Mucosa of rectum (tissue), 2 donors: ENCODE measurements around the gene NCAPH2.
"Not testable (repeated sequence)": the region's sequence is repeated elsewhere in the genome, so short reads cannot be mapped to it uniquely, and the experiment has no call there.

Source experiments
- H3K27ac ChIP-seq, 2 donors: one replicate each; pipeline ENCODE4 v1.7.0; 2013; ENCODE audit warnings: inconsistent platforms in 2 of 2, low read depth in 2 of 2, low read length in 2 of 2
- H3K27me3 ChIP-seq, 2 donors: one replicate each; pipeline ENCODE4 v1.7.0; 2013; ENCODE audit warnings: low read length in 2 of 2; ENCODE audit not compliant: control insufficient read depth in 2 of 2, insufficient read depth in 2 of 2
- H3K36me3 ChIP-seq, 2 donors: one replicate each; pipeline ENCODE4 v1.7.0; 2013; ENCODE audit warnings: low read length in 2 of 2; ENCODE audit not compliant: control insufficient read depth in 2 of 2, insufficient read depth in 2 of 2
- H3K4me1 ChIP-seq, 2 donors: one replicate each; pipeline ENCODE4 v1.7.0; 2013; ENCODE audit warnings: low read length in 2 of 2, mild to moderate bottlenecking in 1 of 2; ENCODE audit not compliant: control insufficient read depth in 2 of 2, insufficient read depth in 2 of 2
- H3K4me3 ChIP-seq, 2 donors: one replicate each; pipeline ENCODE4 v1.7.0; 2013; ENCODE audit warnings: low read length in 2 of 2
- H3K9ac ChIP-seq, 2 donors: one replicate each; pipeline ENCODE4 v1.7.0; 2013; ENCODE audit warnings: low read length in 2 of 2, low read depth in 1 of 2, mild to moderate bottlenecking in 1 of 2
- H3K9me3 ChIP-seq, 2 donors: one replicate each; pipeline ENCODE4 v1.7.0; 2013; ENCODE audit warnings: low read length in 2 of 2; ENCODE audit not compliant: control insufficient read depth in 2 of 2
- donor health status: healthy.
- donor health status: Normal muscosa, but diverticular disease.

The NCAPH2 gene

DNA sequence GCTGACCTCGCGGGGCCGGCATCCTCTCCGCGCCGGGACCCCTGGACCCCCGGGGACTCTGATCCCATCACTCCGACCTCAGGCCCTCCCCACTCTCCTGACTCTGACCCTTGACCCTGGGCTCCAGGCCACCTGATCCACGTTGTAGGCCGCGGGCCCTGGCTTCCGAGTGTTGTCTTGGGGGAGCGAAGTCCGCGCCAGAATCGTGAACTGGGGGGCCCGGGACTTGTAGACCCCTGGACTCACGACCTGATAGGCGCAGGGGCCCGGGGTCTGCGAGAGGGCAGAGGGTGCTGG is 22.5 kb downstream of the NCAPH2 start:
- peak overlapping the region; percentile 93 to 99 for H3K27ac ChIP-seq
- H3K27me3 ChIP-seq: no peaks in the 10 kb centered on the region
- peak overlapping the region; percentile 81 to 83 for H3K9ac ChIP-seq
- peaks cover 26 to 31% of the 10 kb centered on the region in 2 donors for H3K4me1 ChIP-seq
- H3K4me3 ChIP-seq: peak overlapping the region; percentile 68 to 85
- no peaks in the 10 kb centered on the region for H3K9me3 ChIP-seq
- no peaks in the 10 kb centered on the region for H3K36me3 ChIP-seq

DNA sequence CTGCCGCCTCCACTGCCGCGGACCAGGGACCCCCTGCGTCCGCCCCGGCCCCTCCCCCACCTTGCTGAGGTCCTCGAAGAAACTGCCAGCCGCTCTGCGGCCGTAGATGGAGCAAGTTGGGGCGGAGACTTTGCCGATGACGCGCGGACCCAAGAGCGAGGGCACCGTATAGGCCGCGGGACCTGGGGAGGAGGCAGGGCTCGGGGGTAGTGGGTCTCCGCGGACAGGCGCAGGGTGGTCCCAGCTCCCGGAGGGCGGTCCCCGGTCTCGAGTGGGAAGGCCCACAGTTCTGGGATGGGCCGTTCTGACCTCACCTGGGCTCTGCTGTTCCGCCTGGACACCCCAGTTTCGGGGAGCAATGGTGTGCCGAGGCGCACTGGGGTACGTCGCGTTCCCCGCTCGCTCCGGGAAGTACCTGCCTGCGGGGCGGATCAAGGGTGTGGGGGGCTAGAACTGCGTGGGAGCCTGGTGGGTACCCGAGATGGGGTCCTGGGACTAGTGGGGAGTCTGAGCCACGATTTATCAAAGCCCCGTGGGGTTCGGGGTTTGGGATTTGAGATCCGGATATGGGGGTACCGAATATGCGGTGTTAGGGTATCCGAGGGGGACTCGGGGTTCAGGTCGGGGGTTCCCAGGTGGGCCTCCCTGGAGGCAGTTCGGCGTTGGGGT is 23.0 kb downstream of the NCAPH2 start:
- H3K36me3 ChIP-seq: no peaks in the 10 kb centered on the region
- H3K9me3 ChIP-seq: no peaks in the 10 kb centered on the region
- peak overlapping the region; percentile 93 to 99 for H3K27ac ChIP-seq
- peak overlapping the region; percentile 68 to 85 for H3K4me3 ChIP-seq
- H3K27me3 ChIP-seq: no peaks in the 10 kb centered on the region
- peaks cover 26 to 31% of the 10 kb centered on the region in 2 donors for H3K4me1 ChIP-seq
- H3K9ac ChIP-seq: peak overlapping the region; percentile 83 to 95

DNA sequence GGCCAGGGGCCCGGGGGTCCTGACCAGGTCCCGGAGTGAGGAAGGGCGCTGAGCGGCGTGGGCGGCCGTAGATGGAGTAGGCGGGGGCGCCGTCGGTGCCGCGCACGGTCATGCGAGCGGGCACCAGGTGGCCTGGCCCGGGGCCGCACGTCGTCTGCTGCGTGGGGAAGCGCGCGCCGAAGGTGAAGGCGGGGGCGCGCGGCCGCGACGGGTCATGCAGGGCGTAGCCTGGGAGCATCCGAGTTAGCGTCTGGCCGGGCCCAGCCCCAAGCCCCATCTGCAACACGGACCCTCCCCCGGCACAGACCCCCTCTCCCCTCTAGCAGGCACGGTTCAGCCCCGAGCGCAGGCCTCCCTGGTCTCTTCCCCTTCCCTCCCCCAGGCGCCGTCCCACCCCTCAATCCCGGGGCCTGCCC is 23.5 kb downstream of the NCAPH2 start:
- H3K27ac ChIP-seq: peak overlapping the region; percentile 93 to 99
- no peaks in the 10 kb centered on the region for H3K9me3 ChIP-seq
- H3K27me3 ChIP-seq: no peaks in the 10 kb centered on the region
- H3K9ac ChIP-seq: peak overlapping the region; percentile 83 to 95
- H3K4me1 ChIP-seq: peaks cover 22 to 30% of the 10 kb centered on the region in 2 donors
- peak overlapping the region; percentile 68 to 85 for H3K4me3 ChIP-seq
- H3K36me3 ChIP-seq: no peaks in the 10 kb centered on the region

DNA sequence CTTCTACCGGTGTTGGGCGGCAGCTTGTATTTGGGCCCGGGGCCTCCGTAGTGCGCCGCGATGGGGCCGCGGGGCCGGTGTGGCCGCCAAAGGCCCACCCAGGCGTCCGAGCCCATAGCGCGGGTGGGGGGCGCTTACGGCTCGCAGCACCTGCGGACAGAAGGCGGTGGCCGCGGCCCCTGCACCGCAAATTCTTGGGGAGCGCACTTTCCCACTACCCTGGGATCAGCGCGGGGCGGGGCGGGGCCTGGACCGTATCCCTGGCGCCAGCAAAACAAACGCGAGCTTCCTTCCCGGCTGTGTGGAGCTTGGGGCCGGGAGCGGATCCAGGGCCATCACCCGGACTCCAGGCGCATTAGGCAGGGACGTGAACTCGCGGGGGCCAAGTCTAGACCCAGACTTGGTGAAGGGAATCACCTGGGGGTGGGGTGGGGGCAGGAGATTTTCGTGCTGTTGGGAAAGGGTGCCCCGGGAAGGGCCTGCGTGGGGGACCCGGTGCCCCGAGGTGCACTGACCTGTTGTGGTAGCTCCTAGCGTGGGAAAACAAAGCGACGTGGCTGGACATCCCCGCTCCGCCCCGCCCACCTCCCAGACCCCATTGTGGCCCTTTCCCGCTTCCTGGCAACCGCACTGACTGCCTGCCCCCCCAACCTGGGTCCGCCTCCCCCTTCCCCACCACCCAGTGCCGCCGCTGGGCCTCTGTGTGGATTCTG is 24.1 kb downstream of the NCAPH2 start:
- Histone ChIP-seq H3K9ac (peak overlapping the region; percentile 83 to 95), H3K4me3 (peak overlapping the region; percentile 68 to 85), H3K27me3 (no peaks in the 10 kb centered on the region), H3K4me1 (peaks cover 18 to 24% of the 10 kb centered on the region in 2 donors), H3K9me3 (no peaks in the 10 kb centered on the region), H3K36me3 (no peaks in the 10 kb centered on the region), H3K27ac (peak overlapping the region; percentile 93 to 99)

DNA sequence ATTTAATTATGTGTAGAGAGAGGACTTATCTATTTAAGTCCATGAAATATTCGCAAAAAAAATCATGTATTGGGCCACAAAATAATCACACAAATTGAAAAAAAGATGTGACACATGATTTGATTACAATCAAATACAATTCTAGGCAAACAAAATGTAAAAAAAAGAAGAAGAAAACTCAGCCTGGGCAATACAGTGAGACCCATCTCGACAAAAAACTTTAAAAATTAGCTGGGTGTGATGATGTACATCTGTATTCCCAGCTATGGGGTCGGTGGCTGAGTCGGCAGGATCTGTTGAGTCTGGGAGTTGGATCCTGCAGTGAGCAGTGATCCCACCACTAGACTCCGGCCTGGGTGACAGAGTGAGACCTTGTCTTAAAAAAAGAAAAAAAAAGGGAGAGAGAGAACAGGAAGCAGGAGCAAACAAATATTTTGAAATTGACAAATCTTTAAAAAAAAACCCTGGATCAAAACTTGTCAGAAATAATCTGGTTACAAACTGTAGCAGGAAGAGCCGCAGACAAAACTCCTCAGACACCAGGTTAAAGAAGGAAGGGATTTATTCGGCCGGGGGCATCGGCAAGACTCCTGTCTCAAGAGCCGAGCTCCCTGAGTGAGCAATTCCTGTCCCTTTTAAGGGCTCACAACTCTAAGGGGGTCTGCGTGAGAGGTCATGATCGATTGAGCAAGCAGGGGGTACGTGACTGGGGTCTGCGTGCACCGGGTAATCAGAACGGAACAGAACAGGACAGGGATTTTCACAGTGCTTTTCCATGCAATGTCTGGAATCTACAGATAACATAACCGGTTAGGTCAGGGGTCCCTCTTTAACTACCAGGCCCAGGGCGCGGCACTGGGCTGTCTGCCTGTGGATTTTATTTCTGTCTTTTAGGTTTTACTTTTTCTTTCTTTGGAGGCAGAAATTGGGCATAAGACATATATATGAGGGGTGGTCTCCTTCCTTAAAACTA is 25.1 kb downstream of the NCAPH2 start:
- Histone ChIP-seq H3K9me3 (no peaks in the 10 kb centered on the region), H3K36me3 (no peaks in the 10 kb centered on the region), H3K4me3 (no peak overlapping the region), H3K27ac (peak overlapping the region; percentile 93 to 99), H3K4me1 (peaks cover 17 to 22% of the 10 kb centered on the region in 2 donors), H3K9ac (no peak overlapping the region), H3K27me3 (no peaks in the 10 kb centered on the region)

DNA sequence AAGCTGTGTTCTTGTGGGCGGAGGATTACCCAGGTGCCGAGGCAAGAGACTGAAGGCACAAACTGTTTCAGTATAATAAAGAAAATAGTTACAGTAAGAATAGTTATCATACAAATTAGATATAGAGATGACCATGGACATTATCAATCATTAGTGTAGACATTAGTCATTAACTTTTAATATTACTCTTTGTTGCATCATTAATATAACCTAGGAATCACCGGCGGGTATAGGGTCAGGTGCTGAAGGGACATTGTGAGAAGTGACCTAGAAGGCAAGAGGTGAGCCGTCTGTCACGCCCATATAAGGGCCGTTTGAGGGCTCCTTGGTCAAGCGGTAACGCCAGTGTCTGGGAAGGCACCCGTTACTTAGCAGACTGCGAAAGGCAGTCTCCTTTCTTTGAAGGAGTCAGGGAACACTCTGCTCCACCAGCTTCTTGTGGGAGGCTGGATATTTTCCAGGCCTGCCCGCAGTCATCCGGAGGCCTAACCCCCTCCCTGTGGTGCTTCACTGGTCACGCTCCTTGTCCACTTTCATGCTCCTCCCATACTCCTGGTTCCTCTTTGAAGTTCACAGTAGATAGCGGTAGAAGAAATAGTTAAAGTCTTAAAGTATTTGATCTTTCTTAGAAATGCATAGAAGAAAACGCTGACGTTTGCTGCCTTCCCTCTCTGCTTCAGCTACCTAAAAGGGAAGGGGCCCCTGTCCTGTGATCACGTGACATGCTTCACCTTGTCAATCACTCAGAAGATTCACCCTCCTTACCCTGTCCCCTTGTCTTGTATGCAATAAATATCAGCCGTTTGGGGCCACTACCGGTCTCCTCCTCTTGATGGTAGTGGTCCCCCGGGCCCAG is 26.1 kb downstream of the NCAPH2 start:
- Histone ChIP-seq H3K27ac (peak overlapping the region; percentile 49 to 63), H3K9ac (peak overlapping the region in 1 of 2 donors; percentile 24), H3K4me1 (peaks cover 24 to 28% of the 10 kb centered on the region in 2 donors)
- not testable (repeated sequence) for H3K36me3 ChIP-seq, H3K4me3 ChIP-seq, H3K27me3 ChIP-seq, H3K9me3 ChIP-seq

DNA sequence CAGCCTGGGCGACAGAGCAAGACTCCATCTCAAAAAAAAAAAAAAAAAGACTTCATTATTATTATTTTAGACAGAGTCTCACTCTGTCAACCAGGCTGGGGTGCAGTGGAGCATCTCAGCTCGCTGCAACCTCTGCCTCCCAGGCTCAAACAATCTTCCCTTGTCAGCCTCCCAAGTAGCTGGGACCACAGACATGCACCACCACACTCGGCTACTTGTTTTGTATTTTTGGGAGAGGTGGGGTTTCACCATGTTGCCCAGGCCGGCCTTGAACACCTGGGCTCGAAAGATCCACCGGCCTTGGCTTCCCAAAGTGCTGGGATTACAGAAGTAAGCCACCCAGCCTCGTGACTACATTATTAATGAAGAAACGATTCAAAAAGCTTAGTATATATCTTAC is 27.1 kb downstream of the NCAPH2 start:
- no peaks in the 10 kb centered on the region for H3K9me3 ChIP-seq
- no peaks in the 10 kb centered on the region for H3K36me3 ChIP-seq
- no peaks in the 10 kb centered on the region for H3K27me3 ChIP-seq
- no peak overlapping the region for H3K9ac ChIP-seq
- H3K4me1 ChIP-seq: peaks cover 23 to 31% of the 10 kb centered on the region in 2 donors
- H3K4me3 ChIP-seq: no peak overlapping the region
- H3K27ac ChIP-seq: no peak overlapping the region

DNA sequence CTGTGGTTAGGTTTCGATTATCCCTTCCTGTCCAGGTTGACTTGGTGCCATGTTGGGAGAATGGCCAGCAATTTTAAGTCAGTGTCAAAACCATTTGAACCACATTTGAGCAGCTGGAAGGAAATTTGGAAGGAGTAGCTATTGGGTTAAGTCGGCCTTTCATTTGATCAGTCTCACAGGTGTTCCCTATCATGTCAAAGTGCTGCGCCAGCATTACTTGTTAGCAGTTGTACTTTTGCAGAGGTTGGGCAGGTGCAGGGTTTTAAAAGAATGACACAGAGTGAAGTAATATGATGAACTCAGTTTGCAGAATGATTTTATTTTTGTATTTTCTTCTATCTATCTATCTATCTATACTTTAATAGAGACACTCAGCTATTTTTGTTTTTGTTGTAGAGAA is 28.2 kb downstream of the NCAPH2 start:
- H3K36me3 ChIP-seq: no peaks in the 10 kb centered on the region
- H3K27ac ChIP-seq: no peak overlapping the region
- H3K4me1 ChIP-seq: peaks cover 17 to 24% of the 10 kb centered on the region in 2 donors
- no peaks in the 10 kb centered on the region for H3K9me3 ChIP-seq
- no peak overlapping the region for H3K4me3 ChIP-seq
- no peaks in the 10 kb centered on the region for H3K27me3 ChIP-seq
- H3K9ac ChIP-seq: no peak overlapping the region

DNA sequence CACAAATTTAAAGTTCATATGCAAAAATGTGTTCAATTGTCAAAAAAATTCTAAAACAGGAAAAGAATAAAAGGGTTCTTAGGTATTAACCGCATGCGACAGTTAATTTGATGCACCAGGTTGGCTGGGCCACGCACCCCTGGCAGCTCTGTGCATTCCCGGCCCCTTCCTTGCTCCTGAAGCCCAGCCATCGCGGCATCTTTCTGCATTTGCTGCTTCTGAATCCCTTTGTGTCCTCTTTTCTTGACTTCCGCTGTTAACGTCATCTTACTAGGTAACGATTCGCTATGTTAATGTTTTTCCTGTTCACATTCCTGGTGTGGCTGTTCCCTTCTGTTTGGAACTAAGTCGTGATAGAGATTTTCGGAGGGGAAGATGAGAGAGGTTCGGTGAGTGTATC is 29.7 kb downstream of the NCAPH2 start:
- H3K36me3 ChIP-seq: no peaks in the 10 kb centered on the region
- peaks cover 15% of the 10 kb centered on the region in 2 donors for H3K4me1 ChIP-seq
- no peaks in the 10 kb centered on the region for H3K27me3 ChIP-seq
- no peaks in the 10 kb centered on the region for H3K9me3 ChIP-seq
- H3K27ac ChIP-seq: peak overlapping the region; percentile 49 to 98
- peak overlapping the region in 1 of 2 donors; percentile 17 for H3K9ac ChIP-seq
- H3K4me3 ChIP-seq: peak overlapping the region in 1 of 2 donors; percentile 7
